ENCODE measurements around the gene SLC35E4.

GRCh38 chr22:30650508-30651116 lies 15.0 kb downstream of the SLC35E4 start:
- no peak for TF ChIP-seq CTCF (IDR thresholded peaks at IDR 0.05)
- TF ChIP-seq POLR2AphosphoS5 (IDR thresholded peaks at IDR 0.05; ENCODE audit: low read depth, low read length), result no peak
- TF ChIP-seq TCF7L2 (IDR thresholded peaks at IDR 0.05; ENCODE audit: low read depth, low read length), result no peak
